CD4-positive, alpha-beta T cell (primary cell): Measurements from ENCODE around the gene ANGEL2. TPM values are rescaled to one million over a fixed set of nuclear protein-coding genes. Genes with fewer than 3 reads are reported as not detected.

Experiments used
- ATAC-seq: fragments of 200-7000 bp; cut with Tn5 transposase; one replicate; pipeline ENCODE4 v1.10.0; 2022; ENCODE audit warnings: mild to moderate bottlenecking; ENCODE audit not compliant: poor library complexity
- CTCF ChIA-PET: fragments of 350-600 bp; sonication (Branson Sonifier 250); formaldehyde crosslinking; loops from one replicate; lab custom pipeline; 2021; ENCODE audit warnings: antibody characterized with exemption, inconsistent platforms; lab: Charles Lee
- POLR2A ChIA-PET: fragments of 350-600 bp; sonication (Branson Sonifier 250); formaldehyde crosslinking; loops from one replicate; lab custom pipeline; 2021; ENCODE audit warnings: antibody characterized with exemption, inconsistent platforms; lab: Charles Lee
- DNase-seq, 14 experiments: peaks; one replicate each; pipeline ENCODE4 v3.0.0-alpha.2; 2013 to 2020; ENCODE audit warnings: mixed read lengths in 2 of 14
- H3K27ac ChIP-seq, 2 donors: one replicate each; pipeline versions ENCODE4 v1.5.1 to v1.7.0; 2013; ENCODE audit warnings: low read length in 2 of 2, low read depth in 1 of 2, mild to moderate bottlenecking in 1 of 2
- H3K27me3 ChIP-seq, 2 experiments: 1 replicate in 1 of 2; 2 replicates in 1 of 2; pipeline versions ENCODE4 v1.6.1 to v1.7.0; 2013; ENCODE audit warnings: low read length in 2 of 2, control low read depth in 1 of 2, mild to moderate bottlenecking in 1 of 2, moderate library complexity in 1 of 2; ENCODE audit not compliant: insufficient read depth in 2 of 2, control insufficient read depth in 1 of 2
- H3K36me3 ChIP-seq: one replicate; pipeline ENCODE4 v1.6.1; 2013; ENCODE audit warnings: low read length, control low read depth; ENCODE audit not compliant: insufficient read depth
- H3K4me1 ChIP-seq: one replicate; pipeline ENCODE4 v1.6.1; 2013; ENCODE audit warnings: low read length, control low read depth; ENCODE audit not compliant: insufficient read depth
- H3K4me3 ChIP-seq: one replicate; pipeline ENCODE4 v1.5.1; 2013; ENCODE audit warnings: mild to moderate bottlenecking, low read length, moderate library complexity
- H3K9me3 ChIP-seq, 2 experiments: 1 replicate in 1 of 2; 2 replicates in 1 of 2; pipeline versions ENCODE4 v1.6.1 to v1.7.0; 2013; ENCODE audit warnings: low read length in 2 of 2, mild to moderate bottlenecking in 2 of 2, control low read depth in 1 of 2, moderate library complexity in 1 of 2; ENCODE audit not compliant: control insufficient read depth in 1 of 2, insufficient read depth in 1 of 2
- H3K27ac Mint-ChIP-seq: one replicate; pipeline ENCODE4 v1.8.0; 2020; ENCODE audit warnings: mixed read lengths
- H3K27me3 Mint-ChIP-seq: one replicate; pipeline ENCODE4 v1.8.0; 2021; ENCODE audit warnings: mixed read lengths
- H3K36me3 Mint-ChIP-seq: one replicate; pipeline ENCODE4 v1.8.0; 2021; ENCODE audit warnings: low read depth, mixed read lengths
- H3K4me1 Mint-ChIP-seq: one replicate; pipeline ENCODE4 v1.8.0; 2021; ENCODE audit warnings: low read depth, mixed read lengths
- H3K4me3 Mint-ChIP-seq: one replicate; pipeline ENCODE4 v1.8.0; 2020; ENCODE audit warnings: mild to moderate bottlenecking, mixed read lengths
- H3K9me3 Mint-ChIP-seq: one replicate; pipeline ENCODE4 v1.8.0; 2020; ENCODE audit warnings: mixed read lengths
- intact Hi-C, 2 experiments: fragments of 100-400 bp; cut with DNase I in 1 of 2; cut with micrococcal nuclease in 1 of 2; formaldehyde crosslinking; loops; one replicate each; pipeline versions ENCODE4 v1.15.1 to v1.9.0; 2023 to 2025; cut with DNase I, micrococcal nuclease
- total RNA-seq, 174 experiments: library from RNA in 2 of 174; stranded (reverse) in 2 of 174; gene quantifications; one replicate each; pipeline ENCODE4 v1.2.3 and lab custom pipeline; 2021 to 2026
- TF ChIP-seq, protein P1 (sequence below): fragments of 200-600 bp; IDR thresholded peaks from one replicate; pipeline ENCODE4 v1.8.0; 2022; ENCODE audit warnings: antibody characterized with exemption, mild to moderate bottlenecking

Gene ANGEL2
- total RNA-seq, 2 experiments from 2014 or later, result 53.0 to 56.2 TPM

DNA sequence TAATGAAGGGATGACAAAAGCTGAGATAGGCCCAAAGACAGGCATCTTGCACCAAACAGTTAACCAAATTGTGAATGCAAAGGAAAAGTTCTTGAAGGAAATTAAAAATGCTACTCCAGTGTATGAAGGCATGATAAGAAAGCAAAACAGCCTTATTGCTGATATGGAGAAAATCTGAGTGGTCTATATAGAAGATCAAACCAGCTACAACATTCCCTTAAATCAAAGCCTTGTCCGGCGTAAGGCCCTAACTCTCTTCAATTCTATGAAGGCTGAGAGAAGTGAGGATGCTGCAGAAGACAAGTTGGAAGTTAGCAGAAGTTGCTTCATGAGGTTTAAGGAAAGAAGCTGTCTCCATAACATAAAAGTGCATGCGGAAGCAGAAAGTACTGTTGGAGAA is 4.3 kb upstream of the ANGEL2 start:
- no peak overlapping the region for H3K4me3 Mint-ChIP-seq
- CTCF ChIA-PET, result no interaction called here
- Histone ChIP-seq H3K4me3 (no peak overlapping the region), H3K9me3 (peaks cover 0 to under 1% of the 10 kb centered on the region in 2 experiments), H3K36me3 (no peaks in the 10 kb centered on the region), H3K27me3 (peaks cover 0 to 8% of the 10 kb centered on the region in 2 experiments), H3K4me1 (peaks cover 6% of the 10 kb centered on the region), H3K27ac (no peak overlapping the region)
- H3K4me1 Mint-ChIP-seq, result peaks cover 6% of the 10 kb centered on the region
- intact Hi-C loops, result no loop called here
- TF ChIP-seq, protein P1, sequence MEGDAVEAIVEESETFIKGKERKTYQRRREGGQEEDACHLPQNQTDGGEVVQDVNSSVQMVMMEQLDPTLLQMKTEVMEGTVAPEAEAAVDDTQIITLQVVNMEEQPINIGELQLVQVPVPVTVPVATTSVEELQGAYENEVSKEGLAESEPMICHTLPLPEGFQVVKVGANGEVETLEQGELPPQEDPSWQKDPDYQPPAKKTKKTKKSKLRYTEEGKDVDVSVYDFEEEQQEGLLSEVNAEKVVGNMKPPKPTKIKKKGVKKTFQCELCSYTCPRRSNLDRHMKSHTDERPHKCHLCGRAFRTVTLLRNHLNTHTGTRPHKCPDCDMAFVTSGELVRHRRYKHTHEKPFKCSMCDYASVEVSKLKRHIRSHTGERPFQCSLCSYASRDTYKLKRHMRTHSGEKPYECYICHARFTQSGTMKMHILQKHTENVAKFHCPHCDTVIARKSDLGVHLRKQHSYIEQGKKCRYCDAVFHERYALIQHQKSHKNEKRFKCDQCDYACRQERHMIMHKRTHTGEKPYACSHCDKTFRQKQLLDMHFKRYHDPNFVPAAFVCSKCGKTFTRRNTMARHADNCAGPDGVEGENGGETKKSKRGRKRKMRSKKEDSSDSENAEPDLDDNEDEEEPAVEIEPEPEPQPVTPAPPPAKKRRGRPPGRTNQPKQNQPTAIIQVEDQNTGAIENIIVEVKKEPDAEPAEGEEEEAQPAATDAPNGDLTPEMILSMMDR, result no peak
- no peaks in the 10 kb centered on the region for H3K9me3 Mint-ChIP-seq
- POLR2A ChIA-PET, result interaction anchor here (1.7 kb wide), 1 partner anchor 31 kb away, joined by 4 read pairs; the partner anchor contains the start of gene RPS6KC1
- H3K36me3 Mint-ChIP-seq, result peaks cover 7% of the 10 kb centered on the region
- H3K27ac Mint-ChIP-seq, result no peak overlapping the region
- no peak for ATAC-seq
- DNase-seq, result no peak
- H3K27me3 Mint-ChIP-seq, result peaks cover 20% of the 10 kb centered on the region

DNA sequence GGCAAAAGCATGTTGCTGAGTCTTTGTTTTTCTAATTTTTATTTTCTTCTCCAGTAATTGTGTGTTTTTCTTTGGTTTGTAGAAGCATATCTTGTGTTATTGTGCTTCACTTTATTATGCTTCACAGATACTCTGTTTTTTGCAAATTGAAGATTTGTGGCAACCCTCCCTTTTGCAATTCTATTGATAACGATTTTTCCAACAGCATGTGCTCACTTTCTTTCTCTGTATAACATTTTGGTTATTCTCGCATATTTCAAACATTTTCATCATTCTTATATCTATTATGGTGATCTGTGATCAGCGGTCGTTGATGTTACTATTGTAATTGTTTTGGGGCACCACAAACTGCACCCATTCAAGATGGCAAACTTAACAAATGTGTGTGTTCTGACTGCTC is 3.8 kb upstream of the ANGEL2 start:
- Mint-ChIP-seq H3K27me3 (peaks cover 18% of the 10 kb centered on the region), H3K4me3 (no peak overlapping the region), H3K36me3 (peaks cover 12% of the 10 kb centered on the region), H3K27ac (no peak overlapping the region), H3K4me1 (peaks cover 12% of the 10 kb centered on the region), H3K9me3 (no peaks in the 10 kb centered on the region)
- POLR2A ChIA-PET, result no interaction called here
- TF ChIP-seq, protein P1, result no peak
- Histone ChIP-seq H3K27me3 (peaks cover 0 to 8% of the 10 kb centered on the region in 2 experiments), H3K27ac (no peak overlapping the region), H3K36me3 (no peaks in the 10 kb centered on the region), H3K4me3 (no peak overlapping the region), H3K9me3 (no peaks in the 10 kb centered on the region), H3K4me1 (peaks cover 12% of the 10 kb centered on the region)
- ATAC-seq, result no peak
- intact Hi-C loops, result loop anchor here (5.0 to 10.0 kb wide), 6 partner anchors 225 to 1442 kb away; partner anchors contain the start of genes DTL (in 1 of the 2), INTS7 (in 1 of the 2), NEK2 (in 1 of the 2) and NSL1 (in 1 of the 2)
- CTCF ChIA-PET, result no interaction called here
- no peak for DNase-seq

DNA sequence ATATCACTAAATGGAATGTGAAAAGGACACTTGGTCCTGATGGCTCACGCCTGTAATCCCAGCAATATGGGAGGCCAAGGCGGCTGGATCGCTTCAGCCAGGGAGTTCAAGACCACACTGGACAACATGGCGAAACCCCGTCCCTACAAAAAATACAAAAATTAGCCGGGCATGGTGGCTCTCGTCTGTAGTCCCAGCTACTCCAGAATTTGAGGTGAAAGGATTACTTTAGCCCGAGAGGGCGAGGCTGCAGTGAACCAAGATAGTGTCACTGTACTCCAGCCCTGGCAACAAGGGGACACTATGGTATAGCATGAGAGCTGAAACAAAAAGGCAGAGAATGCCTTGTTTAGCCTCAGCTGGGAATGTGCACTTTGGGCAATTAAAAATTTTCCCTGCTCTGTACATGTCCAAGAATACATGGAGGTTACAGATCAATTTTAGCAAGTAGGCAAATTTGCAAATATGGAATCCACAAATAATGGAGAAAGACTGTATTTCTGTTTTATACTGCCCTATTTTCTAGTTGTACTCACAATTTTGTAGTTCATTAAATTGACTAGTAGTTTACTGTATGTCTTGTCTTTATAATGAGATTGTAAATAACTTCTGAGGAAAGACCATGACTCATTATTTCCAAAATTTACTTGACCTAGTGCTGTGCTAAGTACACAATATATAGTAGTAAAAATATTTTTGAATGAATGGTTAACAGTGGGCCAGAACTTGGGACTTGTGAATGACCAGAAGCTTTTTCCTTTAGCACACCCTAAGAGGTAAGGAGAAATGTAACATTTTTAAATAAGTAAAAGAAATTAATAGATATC is 2.0 kb upstream of the ANGEL2 start:
- Mint-ChIP-seq H3K4me1 (peaks cover 27% of the 10 kb centered on the region), H3K36me3 (peaks cover 12% of the 10 kb centered on the region), H3K4me3 (no peak overlapping the region), H3K9me3 (no peaks in the 10 kb centered on the region), H3K27ac (no peak overlapping the region), H3K27me3 (peaks cover 5% of the 10 kb centered on the region)
- ChIA-PET POLR2A (no interaction called here), CTCF (no interaction called here)
- Histone ChIP-seq H3K4me1 (peaks cover 12% of the 10 kb centered on the region), H3K27ac (no peak overlapping the region), H3K9me3 (no peaks in the 10 kb centered on the region), H3K4me3 (no peak overlapping the region), H3K36me3 (peaks cover 6% of the 10 kb centered on the region), H3K27me3 (no peaks in the 10 kb centered on the region)
- no peak for ATAC-seq
- TF ChIP-seq, protein P1, result no peak
- DNase-seq, result no peak
- intact Hi-C loops, result loop anchor here (1.0 to 10.0 kb wide), 8 partner anchors 32 to 1440 kb away; partner anchors contain the start of genes DTL (in 1 of the 2), INTS7 (in 1 of the 2), NEK2 (in 1 of the 2) and NSL1 (in 1 of the 2)
